Astrocyte of the cerebellum (primary cell): ENCODE measurements around the gene PTPRC.

ENCODE experiments used
- DNase-seq: peaks from one replicate; pipeline ENCODE4 v3.0.0-alpha.2; 2011; ENCODE audit warnings: low read depth
- H3K4me3 ChIP-seq: 2 replicates; pipeline ENCODE4 v1.5.1; 2011; ENCODE audit warnings: mild to moderate bottlenecking, low read depth, low read length, moderate library complexity
- CTCF ChIP-seq: IDR thresholded peaks from 2 replicates; pipeline ENCODE4 v1.5.1; 2012; ENCODE audit warnings: low read length, low read depth, moderate library complexity, mild to moderate bottlenecking; ENCODE audit errors: missing control alignments
- in situ Hi-C: cut with HindIII; loops from 2 replicates; pipeline ENCODE4 v1.10.0; 2017; ENCODE audit warnings: low sequenced_read_pairs

Gene PTPRC

GRCh38 chr1:198638894-198639635, at the start of gene PTPRC:
TSS of gene PTPRC (plus strand) at chr1:198639040. CDS start at chr1:198639269, 229 bp downstream.
- in situ Hi-C loops: no loop called here
- DNase-seq: no peak
- TF ChIP-seq CTCF: no peak
- H3K4me3 ChIP-seq: no peak within 1 kb of the TSS

- in situ Hi-C loops: no loop called here
- no peak for DNase-seq
- H3K4me3 ChIP-seq: no peak overlapping the region
- TF ChIP-seq CTCF: no peak
Observed at GRCh38 chr1:198590454-198590853, 48.4 kb upstream of the PTPRC start.

- no peak overlapping the region for H3K4me3 ChIP-seq
- DNase-seq: no peak
- in situ Hi-C loops: no loop called here
- no peak for TF ChIP-seq CTCF
Observed at GRCh38 chr1:198595765-198596164, 43.1 kb upstream of the PTPRC start.

- TF ChIP-seq CTCF: no peak
- no peak overlapping the region for H3K4me3 ChIP-seq
- DNase-seq: no peak
- in situ Hi-C loops: no loop called here
Observed at GRCh38 chr1:198597690-198598430, 41.0 kb upstream of the PTPRC start.

GRCh38 chr1:198598796-198599321, 40.0 kb upstream of the PTPRC start:
- in situ Hi-C loops: no loop called here
- H3K4me3 ChIP-seq: no peak overlapping the region

More at GRCh38 chr1:198598796-198599321, 40.0 kb upstream of the PTPRC start:
- no peak for DNase-seq
- TF ChIP-seq CTCF: no peak
